SK-N-MC (cell line): ENCODE results near the gene SLC25A13.
A peak's percentile ranks its signal among the peaks of the same experiment; 100 is the strongest.
"Not testable (repeated sequence)": the region's sequence is repeated elsewhere in the genome, so short reads cannot be mapped to it uniquely, and the experiment has no call there.

Source experiments
- DNase-seq: peaks from one replicate; pipeline ENCODE4 v3.0.0-alpha.2; 2011; ENCODE audit warnings: low read depth, low spot score
- H3K27ac ChIP-seq: fragments of 200-600 bp; sonication (generic); 2 replicates; pipeline ENCODE4 v1.5.1; 2016; ENCODE audit warnings: mixed run types
- H3K36me3 ChIP-seq: fragments of 200-600 bp; sonication (generic); 2 replicates; pipeline ENCODE4 v1.6.1; 2017; ENCODE audit warnings: antibody characterized with exemption, low read length, mixed read lengths; ENCODE audit not compliant: insufficient read depth
- H3K4me3 ChIP-seq: fragments of 200-600 bp; sonication (generic); 2 replicates; pipeline ENCODE4 v1.5.1; 2016
- H3K9ac ChIP-seq: fragments of 200-600 bp; sonication (generic); 2 replicates; pipeline ENCODE4 v1.8.0; 2017; ENCODE audit warnings: mixed run types, mixed read lengths; ENCODE audit not compliant: insufficient read length
- H3K9me3 ChIP-seq: fragments of 200-600 bp; sonication (generic); 2 replicates; pipeline ENCODE4 v1.6.1; 2017; ENCODE audit warnings: low read depth, mild to moderate bottlenecking, antibody characterized with exemption, low read length, moderate library complexity, mixed read lengths
- EZH2 ChIP-seq: fragments of 200-600 bp; sonication (generic); IDR thresholded peaks from one replicate; pipeline ENCODE4 v1.6.1; 2017; ENCODE audit warnings: antibody characterized with exemption
- FOXP2 ChIP-seq: optimal IDR thresholded peaks from 2 replicates; pipeline ENCODE3; 2011; ENCODE audit warnings: mild to moderate bottlenecking, moderate library complexity; ENCODE audit not compliant: insufficient read depth; ENCODE audit errors: extremely low read length, control extremely low read depth
- POLR2AphosphoS5 ChIP-seq: IDR thresholded peaks from 2 replicates; pipeline ENCODE4 v1.6.1; 2012; ENCODE audit warnings: mild to moderate bottlenecking, low read depth, low read length, borderline replicate concordance

The SLC25A13 gene

GRCh38 chr7:96321658-96322372, at the start of gene SLC25A13:
Gene SLC25A13 (minus strand): TSS chr7:96322098. CDS start chr7:96321956, 142 bp downstream.
- Histone ChIP-seq H3K4me3 (peak within 1 kb of the TSS; percentile 98), H3K9me3 (no peaks in the 10 kb centered on the region), H3K27ac (peak within 1 kb of the TSS; percentile 64), H3K9ac (peak within 1 kb of the TSS; percentile 90), H3K36me3 (no peaks in the 10 kb centered on the region)
- no peak for DNase-seq
- TF ChIP-seq POLR2AphosphoS5 (no peak; the same call in 1 of the 2 replicates), FOXP2 (no peak), EZH2 (no peak)

DNA sequence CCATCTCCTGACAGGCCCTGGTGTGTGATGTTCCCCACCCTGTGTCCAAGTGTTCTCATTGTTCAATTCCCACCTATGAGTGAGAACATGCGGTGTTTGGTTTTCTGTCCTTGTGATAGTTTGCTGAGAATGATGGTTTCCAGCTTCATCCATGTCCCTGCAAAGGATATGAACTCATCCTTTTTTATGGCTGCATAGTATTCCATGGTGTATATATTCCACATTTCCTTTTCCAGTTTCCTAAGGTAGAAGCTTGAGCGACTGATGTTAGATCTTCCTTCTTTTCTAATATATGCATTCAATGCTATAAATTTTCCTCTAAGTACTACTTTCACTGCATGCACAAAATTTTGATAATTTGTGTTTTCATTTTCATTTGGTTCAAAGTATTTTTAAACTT, 44.0 kb upstream of the SLC25A13 start:
- not testable (repeated sequence) for H3K9me3 ChIP-seq, DNase-seq, H3K4me3 ChIP-seq, H3K36me3 ChIP-seq, H3K9ac ChIP-seq, H3K27ac ChIP-seq

- H3K27ac ChIP-seq: no peak overlapping the region
- no peak overlapping the region for H3K4me3 ChIP-seq
- TF ChIP-seq POLR2AphosphoS5: no peak
- TF ChIP-seq FOXP2: no peak
- H3K36me3 ChIP-seq: no peaks in the 10 kb centered on the region
- no peaks in the 10 kb centered on the region for H3K9me3 ChIP-seq
- no peak for DNase-seq
- no peak overlapping the region for H3K9ac ChIP-seq
These were observed 39.4 kb upstream of the SLC25A13 start for GRCh38 chr7:96361116-96361857.

GRCh38 chr7:96359876-96360275, 38.0 kb upstream of the SLC25A13 start:
- no peak overlapping the region for H3K27ac ChIP-seq
- no peak for TF ChIP-seq FOXP2
- TF ChIP-seq POLR2AphosphoS5: no peak
- no peak for TF ChIP-seq EZH2
- H3K9me3 ChIP-seq: no peaks in the 10 kb centered on the region
- DNase-seq: no peak
- no peaks in the 10 kb centered on the region for H3K36me3 ChIP-seq
- H3K4me3 ChIP-seq: no peak overlapping the region
- H3K9ac ChIP-seq: no peak overlapping the region

DNA sequence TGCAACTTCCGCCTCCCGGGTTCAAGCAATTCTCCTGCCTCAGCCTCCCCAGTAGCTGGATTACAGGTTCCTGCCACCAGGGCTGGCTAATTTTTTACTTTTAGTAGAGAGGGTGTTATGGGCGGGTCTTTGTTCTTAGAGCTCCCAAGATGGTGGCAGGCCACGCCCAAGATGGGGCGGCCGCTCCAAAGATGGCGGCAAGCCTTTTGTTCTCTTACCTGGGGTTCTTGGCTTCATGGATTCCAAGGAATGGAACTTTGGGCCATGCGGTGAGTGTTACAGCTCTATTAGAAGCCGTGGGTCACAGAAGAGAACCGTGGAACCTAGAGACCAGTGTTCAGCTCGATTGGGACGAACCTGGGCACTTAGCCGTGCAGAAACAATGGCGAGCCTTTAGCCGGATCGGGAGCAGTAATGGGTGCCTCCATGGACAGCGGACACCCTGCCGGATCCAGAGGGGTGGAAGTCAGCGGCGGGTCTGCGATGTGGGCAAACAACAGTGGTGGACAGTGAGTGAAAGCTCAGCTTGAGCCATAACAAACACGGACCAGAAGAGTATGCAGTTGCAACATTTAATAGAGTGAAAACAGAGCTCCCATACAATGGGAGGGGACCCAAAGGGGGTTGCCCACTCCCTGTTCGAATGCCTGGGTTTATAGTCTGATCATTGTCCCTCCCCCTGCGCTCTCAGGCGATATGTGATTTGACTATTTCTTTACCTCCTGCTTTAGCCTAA, 36.5 kb upstream of the SLC25A13 start:
- H3K36me3 ChIP-seq, H3K9me3 ChIP-seq, DNase-seq, H3K27ac ChIP-seq, H3K4me3 ChIP-seq, H3K9ac ChIP-seq: not testable (repeated sequence)

GRCh38 chr7:96355990-96356506, 34.1 kb upstream of the SLC25A13 start:
- TF ChIP-seq EZH2 (no peak), POLR2AphosphoS5 (no peak), FOXP2 (no peak)
- H3K27ac ChIP-seq: no peak overlapping the region
- no peaks in the 10 kb centered on the region for H3K9me3 ChIP-seq
- no peak overlapping the region for H3K9ac ChIP-seq
- H3K4me3 ChIP-seq: no peak overlapping the region
- DNase-seq: no peak
- no peaks in the 10 kb centered on the region for H3K36me3 ChIP-seq

GRCh38 chr7:96354881-96355280, 33.0 kb upstream of the SLC25A13 start:
- Histone ChIP-seq H3K9ac (no peak overlapping the region), H3K27ac (no peak overlapping the region), H3K36me3 (no peaks in the 10 kb centered on the region), H3K4me3 (no peak overlapping the region), H3K9me3 (no peaks in the 10 kb centered on the region)
- TF ChIP-seq FOXP2 (no peak), POLR2AphosphoS5 (no peak), EZH2 (no peak)
- no peak for DNase-seq

- Histone ChIP-seq H3K9me3 (no peaks in the 10 kb centered on the region), H3K27ac (no peak overlapping the region), H3K4me3 (no peak overlapping the region), H3K9ac (no peak overlapping the region), H3K36me3 (no peaks in the 10 kb centered on the region)
- DNase-seq: no peak
- TF ChIP-seq EZH2 (no peak), FOXP2 (no peak), POLR2AphosphoS5 (no peak)
These were observed 27.7 kb upstream of the SLC25A13 start for GRCh38 chr7:96349572-96349971.

DNA sequence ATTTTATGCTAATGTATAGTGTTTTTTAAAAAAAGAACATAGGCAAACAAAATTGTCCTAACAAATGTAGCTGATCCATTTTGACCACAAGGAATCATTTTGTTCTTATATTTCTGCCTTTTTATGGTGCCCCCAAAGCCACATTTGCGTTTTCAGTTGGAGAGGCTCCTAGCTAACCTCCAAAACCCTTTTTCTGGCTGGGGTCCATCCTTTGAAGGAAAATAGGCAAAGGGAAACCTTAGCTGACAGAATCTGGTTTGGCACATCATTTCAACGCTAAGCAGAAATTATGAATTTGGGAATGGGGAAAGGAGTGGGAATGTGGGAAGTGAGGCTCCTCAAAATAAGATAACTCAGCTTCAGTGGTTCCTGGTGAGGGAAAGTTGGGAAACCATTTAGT, 25.6 kb upstream of the SLC25A13 start:
- Histone ChIP-seq H3K36me3 (no peaks in the 10 kb centered on the region), H3K4me3 (no peak overlapping the region), H3K9me3 (no peaks in the 10 kb centered on the region), H3K9ac (no peak overlapping the region), H3K27ac (no peak overlapping the region)
- DNase-seq: no peak
- TF ChIP-seq FOXP2 (no peak), POLR2AphosphoS5 (no peak), EZH2 (no peak)
